Measurements from ENCODE around the gene SBNO2. TPM values are rescaled to one million over a fixed set of nuclear protein-coding genes. Genes with fewer than 3 reads are reported as not detected.

Gene SBNO2
- total RNA-seq, 1 experiment from 2014 or later = 51.8 TPM

DNA sequence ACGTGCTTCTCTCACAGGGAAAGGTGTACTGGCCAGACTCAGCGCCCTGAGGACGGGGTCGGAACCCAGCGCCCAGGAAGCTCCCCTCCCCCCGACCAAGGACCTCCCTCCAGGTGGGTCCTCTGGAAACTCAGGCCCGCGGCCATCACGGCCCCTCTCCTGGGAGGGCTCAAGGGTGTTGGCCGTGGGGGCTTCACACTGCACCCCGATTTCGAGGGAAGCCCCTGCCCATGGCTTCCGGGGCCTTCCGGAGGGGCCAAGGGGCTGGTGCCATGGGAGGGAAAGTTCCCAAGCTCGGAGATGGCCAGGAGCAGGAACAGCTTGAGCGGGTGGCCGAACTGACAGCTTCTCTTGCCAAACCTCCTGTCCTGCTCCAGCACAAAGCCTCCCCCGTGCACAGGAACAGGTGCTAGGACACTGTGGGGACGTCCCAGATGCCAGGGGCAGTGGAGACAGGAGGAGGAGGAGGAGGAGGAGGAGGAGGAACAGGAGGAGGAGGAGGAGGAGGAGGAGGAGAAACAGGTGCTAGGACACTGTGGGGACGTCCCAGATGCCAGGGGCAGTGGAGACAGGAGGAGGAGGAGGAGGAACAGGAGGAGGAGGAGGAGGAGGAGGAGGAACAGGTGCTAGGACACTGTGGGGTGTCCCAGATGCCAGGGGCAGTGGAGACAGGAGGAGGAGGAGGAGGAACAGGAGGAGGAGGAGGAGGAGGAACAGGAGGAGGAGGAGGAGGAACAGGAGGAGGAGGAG lies 10.0 kb downstream of the SBNO2 start:
- Histone ChIP-seq H3K4me1 (ENCODE audit: insufficient read depth, low read length, poor library complexity, severe bottlenecking) (no peaks in the 10 kb centered on the region), H3K27ac (ENCODE audit: low read depth, low read length, poor library complexity, severe bottlenecking) (no peak overlapping the region), H3K27me3 (replicated peaks; ENCODE audit: insufficient read depth, low read depth, low read length, poor library complexity) (no peaks in the 10 kb centered on the region), H3K36me3 (ENCODE audit: insufficient read depth, low read length, poor library complexity, severe bottlenecking) (no peaks in the 10 kb centered on the region), H3K9me3 (ENCODE audit: low read depth, low read length, poor library complexity, severe bottlenecking) (no peaks in the 10 kb centered on the region), H3K4me3 (ENCODE audit: low read depth, low read length, poor library complexity, severe bottlenecking) (no peak overlapping the region)
- DNase-seq (ENCODE audit: low spot score) = no peak
- intact Hi-C loops (cut with micrococcal nuclease; ENCODE audit: unreplicated experiment) = no loop called here
- no TSS peak for BruUV-seq (replicated peaks)
- POLR2A ChIA-PET (ENCODE audit: low non-redundant PET) = no interaction called here
- CTCF ChIA-PET = no interaction called here
- TF ChIP-seq, protein P1, sequence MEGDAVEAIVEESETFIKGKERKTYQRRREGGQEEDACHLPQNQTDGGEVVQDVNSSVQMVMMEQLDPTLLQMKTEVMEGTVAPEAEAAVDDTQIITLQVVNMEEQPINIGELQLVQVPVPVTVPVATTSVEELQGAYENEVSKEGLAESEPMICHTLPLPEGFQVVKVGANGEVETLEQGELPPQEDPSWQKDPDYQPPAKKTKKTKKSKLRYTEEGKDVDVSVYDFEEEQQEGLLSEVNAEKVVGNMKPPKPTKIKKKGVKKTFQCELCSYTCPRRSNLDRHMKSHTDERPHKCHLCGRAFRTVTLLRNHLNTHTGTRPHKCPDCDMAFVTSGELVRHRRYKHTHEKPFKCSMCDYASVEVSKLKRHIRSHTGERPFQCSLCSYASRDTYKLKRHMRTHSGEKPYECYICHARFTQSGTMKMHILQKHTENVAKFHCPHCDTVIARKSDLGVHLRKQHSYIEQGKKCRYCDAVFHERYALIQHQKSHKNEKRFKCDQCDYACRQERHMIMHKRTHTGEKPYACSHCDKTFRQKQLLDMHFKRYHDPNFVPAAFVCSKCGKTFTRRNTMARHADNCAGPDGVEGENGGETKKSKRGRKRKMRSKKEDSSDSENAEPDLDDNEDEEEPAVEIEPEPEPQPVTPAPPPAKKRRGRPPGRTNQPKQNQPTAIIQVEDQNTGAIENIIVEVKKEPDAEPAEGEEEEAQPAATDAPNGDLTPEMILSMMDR (conservative IDR thresholded peaks at IDR 0.05; ENCODE audit: low read depth, low read length) = no peak
- TF ChIP-seq EZH2 (IDR thresholded peaks at IDR 0.05; ENCODE audit: borderline replicate concordance, low read depth, low read length, poor library complexity, severe bottlenecking) = no peak

GRCh38 chr19:1163283-1163933 lies 10.7 kb downstream of the SBNO2 start:
- Histone ChIP-seq H3K4me3 (ENCODE audit: low read depth, low read length, poor library complexity, severe bottlenecking) (no peak overlapping the region), H3K27ac (ENCODE audit: low read depth, low read length, poor library complexity, severe bottlenecking) (no peak overlapping the region), H3K36me3 (ENCODE audit: insufficient read depth, low read length, poor library complexity, severe bottlenecking) (no peaks in the 10 kb centered on the region), H3K27me3 (replicated peaks; ENCODE audit: insufficient read depth, low read depth, low read length, poor library complexity) (no peaks in the 10 kb centered on the region), H3K4me1 (ENCODE audit: insufficient read depth, low read length, poor library complexity, severe bottlenecking) (no peaks in the 10 kb centered on the region), H3K9me3 (ENCODE audit: low read depth, low read length, poor library complexity, severe bottlenecking) (no peaks in the 10 kb centered on the region)
- CTCF ChIA-PET = no interaction called here
- intact Hi-C loops (cut with micrococcal nuclease; ENCODE audit: unreplicated experiment) = no loop called here
- no peak for DNase-seq (ENCODE audit: low spot score)
- POLR2A ChIA-PET (ENCODE audit: low non-redundant PET) = no interaction called here
- TF ChIP-seq EZH2 (IDR thresholded peaks at IDR 0.05; ENCODE audit: borderline replicate concordance, low read depth, low read length, poor library complexity, severe bottlenecking) = no peak
- TF ChIP-seq, protein P1 (conservative IDR thresholded peaks at IDR 0.05; ENCODE audit: low read depth, low read length) = no peak
- BruUV-seq (replicated peaks) = no TSS peak

- no TSS peak for BruUV-seq (replicated peaks)
- Histone ChIP-seq H3K9me3 (ENCODE audit: low read depth, low read length, poor library complexity, severe bottlenecking) (no peaks in the 10 kb centered on the region), H3K27me3 (replicated peaks; ENCODE audit: insufficient read depth, low read depth, low read length, poor library complexity) (no peaks in the 10 kb centered on the region), H3K27ac (ENCODE audit: low read depth, low read length, poor library complexity, severe bottlenecking) (no peak overlapping the region), H3K36me3 (ENCODE audit: insufficient read depth, low read length, poor library complexity, severe bottlenecking) (no peaks in the 10 kb centered on the region), H3K4me1 (ENCODE audit: insufficient read depth, low read length, poor library complexity, severe bottlenecking) (no peaks in the 10 kb centered on the region), H3K4me3 (ENCODE audit: low read depth, low read length, poor library complexity, severe bottlenecking) (no peak overlapping the region)
- TF ChIP-seq, protein P1 (conservative IDR thresholded peaks at IDR 0.05; ENCODE audit: low read depth, low read length) = no peak
- TF ChIP-seq EZH2 (IDR thresholded peaks at IDR 0.05; ENCODE audit: borderline replicate concordance, low read depth, low read length, poor library complexity, severe bottlenecking) = no peak
- DNase-seq (ENCODE audit: low spot score) = no peak
- intact Hi-C loops (cut with micrococcal nuclease; ENCODE audit: unreplicated experiment) = no loop called here
- CTCF ChIA-PET = no interaction called here
- POLR2A ChIA-PET (ENCODE audit: low non-redundant PET) = no interaction called here
Observed at GRCh38 chr19:1162404-1163282, 11.4 kb downstream of the SBNO2 start.
